ENCODE results near the gene OR2A42.
"Not testable (repeated sequence)": the region's sequence is repeated elsewhere in the genome, so short reads cannot be mapped to it uniquely, and the experiment has no call there.

OR2A42 gene, protein sequence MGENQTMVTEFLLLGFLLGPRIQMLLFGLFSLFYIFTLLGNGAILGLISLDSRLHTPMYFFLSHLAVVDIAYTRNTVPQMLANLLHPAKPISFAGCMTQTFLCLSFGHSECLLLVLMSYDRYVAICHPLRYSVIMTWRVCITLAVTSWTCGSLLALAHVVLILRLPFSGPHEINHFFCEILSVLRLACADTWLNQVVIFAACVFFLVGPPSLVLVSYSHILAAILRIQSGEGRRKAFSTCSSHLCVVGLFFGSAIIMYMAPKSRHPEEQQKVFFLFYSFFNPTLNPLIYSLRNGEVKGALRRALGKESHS

GRCh38 chr7:144239365-144239764 lies at the start of gene OR2A42:
Gene OR2A42 (minus strand): TSS chr7:144239605. CDS start chr7:144232843, 6,762 bp downstream.
- H3K27ac ChIP-seq = not testable (repeated sequence)

DNA sequence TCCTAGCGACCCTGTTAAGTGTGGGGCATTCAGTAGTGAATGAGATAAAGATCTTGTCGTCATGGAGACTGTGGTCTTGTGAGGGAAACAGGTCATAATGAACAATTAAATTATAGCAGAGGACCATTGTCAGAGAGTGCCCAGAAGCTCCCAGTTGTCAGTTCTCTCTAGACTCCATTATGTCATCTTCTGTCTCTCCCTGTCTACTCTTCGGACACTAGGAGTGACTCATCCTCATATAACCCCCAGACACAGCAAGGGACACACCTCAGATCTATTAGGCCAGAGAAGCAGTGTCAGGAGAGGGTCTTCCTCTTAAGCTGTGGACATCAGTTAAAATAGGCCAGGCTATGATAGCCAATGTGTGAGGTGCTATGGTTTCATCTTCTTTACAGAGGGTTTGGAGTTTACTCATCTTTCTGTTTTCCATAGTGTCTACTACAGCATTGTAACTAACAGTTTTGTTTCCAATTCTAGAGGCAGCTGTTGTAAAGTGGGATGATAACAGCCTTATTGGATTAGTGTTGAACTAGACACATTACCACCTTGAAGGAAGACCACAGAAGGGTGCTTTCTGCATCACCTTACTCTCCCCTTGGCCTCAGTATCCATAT lies 47.9 kb upstream of the OR2A42 start:
- not testable (repeated sequence) for H3K27ac ChIP-seq

GRCh38 chr7:144283716-144284115 lies 44.3 kb upstream of the OR2A42 start:
- H3K27ac ChIP-seq = not testable (repeated sequence)

DNA sequence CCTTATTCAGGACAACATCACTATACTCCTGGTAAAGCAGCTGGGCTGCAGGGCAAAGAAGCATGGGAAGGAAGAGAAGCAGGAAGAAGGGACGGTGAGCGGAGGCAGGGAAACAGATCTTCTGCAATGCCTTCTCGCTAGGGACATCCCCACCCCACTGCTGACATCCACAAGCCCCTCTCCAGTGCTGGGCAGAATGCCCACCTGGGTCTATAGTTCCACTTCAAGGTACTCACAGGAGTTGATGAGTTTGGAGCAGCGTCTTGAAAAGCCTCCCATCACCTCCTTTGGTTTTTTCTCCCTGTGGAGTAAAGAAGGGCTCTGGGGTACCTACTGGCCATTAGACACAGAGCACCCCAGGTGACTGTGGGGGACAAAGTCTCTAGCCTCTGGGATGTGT lies 43.1 kb upstream of the OR2A42 start:
- H3K27ac ChIP-seq = not testable (repeated sequence)

DNA sequence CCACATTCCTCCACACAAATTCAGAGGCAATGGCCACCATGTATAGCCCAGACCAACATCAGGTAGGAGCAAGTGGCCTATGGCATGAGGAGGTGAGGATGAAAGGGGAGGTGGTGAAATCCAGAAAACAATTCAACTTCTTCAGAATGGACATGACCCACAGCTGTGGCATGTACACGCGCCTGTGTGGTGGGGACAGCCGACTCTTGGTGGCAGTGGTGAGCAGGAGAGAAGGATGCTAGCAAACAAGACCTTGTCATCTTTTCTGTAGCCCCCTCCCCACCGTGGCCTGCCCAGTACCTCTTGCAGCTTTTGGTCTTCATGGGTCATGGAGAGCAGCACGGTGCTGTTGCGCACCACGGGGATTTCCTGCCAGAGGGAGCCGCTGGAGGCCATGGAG lies 42.6 kb upstream of the OR2A42 start:
- H3K27ac ChIP-seq = not testable (repeated sequence)

DNA sequence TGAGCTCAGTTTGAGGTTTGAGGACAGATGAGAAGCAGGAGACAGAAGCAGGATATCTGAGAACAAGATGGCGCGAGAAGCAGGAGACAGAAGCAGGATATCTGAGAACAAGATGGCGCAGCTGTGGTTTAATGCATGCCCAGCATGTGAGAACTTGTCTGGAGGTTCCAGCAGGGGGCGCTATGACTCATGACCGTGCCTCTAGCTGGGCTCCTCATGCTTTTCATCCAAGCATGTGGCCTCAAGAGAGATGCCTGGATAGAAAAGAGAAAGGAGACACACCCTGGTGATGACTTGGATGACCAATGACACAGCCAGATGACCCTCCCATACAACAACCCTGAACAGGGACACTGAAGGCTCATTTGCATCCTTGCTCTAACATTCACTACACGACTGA lies 40.6 kb upstream of the OR2A42 start:
- not testable (repeated sequence) for H3K27ac ChIP-seq

DNA sequence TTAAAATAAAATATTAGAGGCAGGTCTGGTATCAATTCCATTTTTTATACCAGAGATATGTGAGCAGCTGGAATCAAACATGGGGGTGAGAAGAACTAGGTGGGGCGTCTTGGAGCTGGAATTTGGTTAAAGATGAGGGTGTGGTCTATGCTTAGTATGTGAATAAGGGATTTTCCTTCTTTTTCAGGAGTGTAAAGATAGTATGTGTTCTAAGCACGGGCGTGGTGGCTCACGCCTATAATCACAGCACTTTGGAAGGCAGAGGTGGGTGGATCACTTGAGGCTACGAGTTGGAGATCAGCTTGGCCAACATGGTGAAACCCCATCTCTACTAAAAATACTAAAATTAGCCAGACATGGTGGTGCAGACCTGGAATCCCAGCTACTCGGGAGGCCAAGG lies 35.9 kb upstream of the OR2A42 start:
- H3K27ac ChIP-seq = not testable (repeated sequence)

- not testable (repeated sequence) for H3K27ac ChIP-seq
Measured at GRCh38 chr7:144269188-144269587, 29.8 kb upstream of the OR2A42 start, which contains the start of gene CTAGE8. Gene CTAGE8 (minus strand): TSS chr7:144269288. CDS start chr7:144269250, 38 bp downstream.

DNA sequence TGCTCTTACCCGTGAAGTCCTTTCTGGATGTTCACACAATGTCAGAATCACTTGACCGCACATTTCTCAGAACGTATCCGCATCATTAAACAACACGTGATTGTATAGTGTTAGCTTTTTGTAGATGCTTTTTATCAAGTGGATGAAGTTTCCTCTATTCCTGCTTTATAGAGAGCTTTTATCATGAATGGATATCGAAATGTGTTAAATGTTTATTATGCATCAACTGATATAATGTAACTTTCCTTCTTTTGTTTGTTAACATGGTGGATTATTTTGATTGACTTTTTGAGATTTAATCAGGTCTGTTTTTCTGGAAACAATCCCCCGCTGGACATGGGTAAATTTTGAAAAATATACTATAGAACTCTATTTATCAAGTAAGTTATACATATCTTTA lies 25.3 kb upstream of the OR2A42 start, which contains the start of gene OR2A7:
Gene OR2A7, minus strand, starts transcription at position 101 of the 400 bp plus-strand sequence. CDS start 5,164 bp downstream, outside the sequence.
- not testable (repeated sequence) for H3K27ac ChIP-seq

- H3K27ac ChIP-seq = not testable (repeated sequence)
Measured at GRCh38 chr7:144262128-144262527, 22.7 kb upstream of the OR2A42 start.

GRCh38 chr7:144259067-144259466 lies 19.7 kb upstream of the OR2A42 start:
- not testable (repeated sequence) for H3K27ac ChIP-seq

DNA sequence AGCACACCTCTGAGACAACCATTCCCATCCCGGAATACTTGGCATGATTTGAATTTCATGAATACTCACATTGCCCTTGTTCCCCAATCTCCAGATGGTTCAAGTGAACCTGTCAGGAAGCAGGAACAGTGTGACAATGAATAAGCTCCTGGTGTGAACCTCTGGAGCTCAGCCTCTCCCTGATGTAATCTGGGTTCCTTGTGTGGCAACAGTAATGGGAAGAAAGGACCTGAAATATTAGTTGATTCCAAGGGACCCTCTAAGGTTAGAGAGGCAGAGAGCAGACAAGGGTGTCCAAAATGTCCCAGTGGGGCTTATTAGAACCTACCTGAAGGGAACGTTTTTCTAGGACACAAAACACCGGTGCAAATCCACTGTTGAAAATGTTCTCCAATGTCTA lies 16.7 kb upstream of the OR2A42 start:
- TF ChIP-seq, protein P1, sequence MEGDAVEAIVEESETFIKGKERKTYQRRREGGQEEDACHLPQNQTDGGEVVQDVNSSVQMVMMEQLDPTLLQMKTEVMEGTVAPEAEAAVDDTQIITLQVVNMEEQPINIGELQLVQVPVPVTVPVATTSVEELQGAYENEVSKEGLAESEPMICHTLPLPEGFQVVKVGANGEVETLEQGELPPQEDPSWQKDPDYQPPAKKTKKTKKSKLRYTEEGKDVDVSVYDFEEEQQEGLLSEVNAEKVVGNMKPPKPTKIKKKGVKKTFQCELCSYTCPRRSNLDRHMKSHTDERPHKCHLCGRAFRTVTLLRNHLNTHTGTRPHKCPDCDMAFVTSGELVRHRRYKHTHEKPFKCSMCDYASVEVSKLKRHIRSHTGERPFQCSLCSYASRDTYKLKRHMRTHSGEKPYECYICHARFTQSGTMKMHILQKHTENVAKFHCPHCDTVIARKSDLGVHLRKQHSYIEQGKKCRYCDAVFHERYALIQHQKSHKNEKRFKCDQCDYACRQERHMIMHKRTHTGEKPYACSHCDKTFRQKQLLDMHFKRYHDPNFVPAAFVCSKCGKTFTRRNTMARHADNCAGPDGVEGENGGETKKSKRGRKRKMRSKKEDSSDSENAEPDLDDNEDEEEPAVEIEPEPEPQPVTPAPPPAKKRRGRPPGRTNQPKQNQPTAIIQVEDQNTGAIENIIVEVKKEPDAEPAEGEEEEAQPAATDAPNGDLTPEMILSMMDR (IDR thresholded peaks at IDR 0.05) = no peak
- H3K27ac ChIP-seq = no peak overlapping the region

DNA sequence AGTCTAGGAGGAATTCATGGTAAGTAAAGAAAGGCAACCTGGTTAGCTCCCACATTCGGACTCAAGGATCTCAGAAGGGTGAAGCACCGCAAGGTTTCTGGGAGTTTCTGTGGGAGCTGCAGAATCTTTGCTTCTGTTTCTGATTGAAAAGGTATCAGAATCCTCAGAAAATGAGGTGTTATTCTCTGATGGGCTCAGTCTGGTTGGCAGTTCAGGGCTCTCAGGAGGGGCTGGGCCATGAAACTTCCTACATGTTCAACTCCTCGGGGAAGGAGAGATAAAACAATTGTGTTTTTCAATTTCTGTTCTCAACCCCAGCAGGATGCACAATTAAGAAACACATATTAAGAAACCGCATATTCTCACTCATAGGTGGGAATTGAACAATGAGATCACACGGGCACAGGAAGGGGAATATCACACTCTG lies 16.1 kb upstream of the OR2A42 start:
- H3K27ac ChIP-seq = no peak overlapping the region
- TF ChIP-seq, protein P1 (IDR thresholded peaks at IDR 0.05) = no peak
- no peak for TF ChIP-seq ZFX (IDR thresholded peaks at IDR 0.05; ENCODE audit: borderline replicate concordance)

DNA sequence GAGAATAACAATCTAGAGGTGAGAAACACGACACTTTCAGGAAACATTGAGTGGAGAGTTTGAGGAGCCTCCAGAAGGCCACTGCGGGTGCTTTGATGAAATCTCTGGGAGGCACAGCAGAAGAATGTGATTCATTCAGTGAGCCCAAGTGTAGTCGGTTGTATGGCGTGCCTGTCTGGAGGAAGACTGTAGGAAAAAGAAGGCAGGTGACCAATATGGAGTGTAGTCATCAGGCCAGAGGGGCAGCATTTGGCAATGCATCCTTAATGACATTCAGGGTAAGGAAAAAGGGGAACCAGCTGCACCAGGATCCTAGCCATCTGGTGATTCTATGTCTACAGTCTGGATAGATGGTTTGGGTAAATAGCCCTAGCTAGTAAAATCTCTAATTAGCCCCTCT lies 12.9 kb upstream of the OR2A42 start:
- H3K27ac ChIP-seq = not testable (repeated sequence)

- H3K27ac ChIP-seq = not testable (repeated sequence)
Measured at GRCh38 chr7:144247674-144248330, 8.4 kb upstream of the OR2A42 start.

DNA sequence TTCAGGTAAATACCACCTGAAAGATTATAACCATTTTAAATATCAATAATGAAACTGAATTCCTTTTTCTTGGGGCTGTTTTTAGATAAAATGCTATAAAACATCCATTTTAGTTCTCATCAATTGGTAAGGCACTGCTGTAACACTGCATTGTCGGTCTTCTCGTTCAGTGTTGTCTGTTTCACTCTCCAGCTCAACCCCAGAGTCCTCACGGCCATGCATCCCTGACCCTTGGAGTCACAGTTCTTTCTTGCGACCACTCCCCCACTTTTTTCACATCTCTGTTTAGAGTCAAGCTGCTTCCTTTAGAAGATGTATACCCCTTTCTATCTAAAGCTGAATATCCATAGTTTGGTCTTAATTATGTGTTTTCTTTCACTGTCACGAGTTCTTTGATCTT lies 7.6 kb upstream of the OR2A42 start:
- H3K27ac ChIP-seq = not testable (repeated sequence)

DNA sequence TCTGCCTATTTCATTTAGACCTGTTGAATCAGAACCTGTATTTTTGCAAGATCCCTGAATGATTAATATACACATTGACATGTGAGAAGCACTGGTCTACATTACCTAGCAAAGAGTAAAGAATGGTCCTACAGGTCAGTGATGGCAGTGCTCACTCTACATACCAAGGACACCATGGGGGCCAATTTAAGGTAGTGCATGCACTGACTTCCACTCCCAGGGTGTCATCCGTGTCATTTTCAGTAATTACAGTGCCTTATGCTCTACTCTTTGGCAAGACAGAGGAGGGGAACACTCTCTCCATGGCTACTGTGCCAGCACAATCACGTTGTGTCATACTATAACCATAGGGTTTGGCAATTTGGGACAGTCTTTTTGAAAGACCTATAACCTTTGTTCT lies 6.0 kb upstream of the OR2A42 start:
- H3K27ac ChIP-seq = not testable (repeated sequence)

DNA sequence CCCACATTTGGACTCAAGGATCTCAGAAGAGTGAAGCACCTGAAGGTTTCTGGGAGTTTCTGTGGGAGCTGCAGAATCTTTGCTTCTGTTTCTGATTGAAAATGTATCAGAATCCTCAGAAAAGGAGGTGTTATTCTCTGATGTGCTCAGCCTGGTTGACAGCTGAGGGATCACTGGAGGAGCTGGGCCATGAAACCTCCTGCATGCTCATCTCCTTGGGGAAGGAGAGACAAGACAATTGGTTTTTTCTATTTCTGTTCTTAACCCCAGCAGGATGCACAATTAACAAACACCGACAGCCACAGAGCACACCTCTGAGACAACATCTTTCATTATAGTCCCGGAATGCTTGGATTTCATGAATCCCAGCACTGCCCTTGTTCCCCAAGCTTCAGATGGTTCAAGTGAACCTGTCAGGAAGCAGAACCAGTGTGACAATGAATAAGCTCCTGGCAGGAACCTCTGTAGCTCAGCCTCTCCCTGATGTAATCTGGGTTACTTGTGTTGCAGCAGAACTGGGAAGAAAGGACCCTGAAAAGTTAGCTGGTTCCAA lies 799 bp downstream of the OR2A42 start:
- H3K27ac ChIP-seq = not testable (repeated sequence)

GRCh38 chr7:144233039-144233438 lies 6.4 kb downstream of the OR2A42 start:
- H3K27ac ChIP-seq = not testable (repeated sequence)
